Brain microvascular endothelial cell (primary cell): ENCODE data around the gene ANKMY1.

Experiments
- DNase-seq: peaks from one replicate; pipeline ENCODE4 v3.0.0-alpha.2; 2020
- H3K27ac ChIP-seq: fragments of 250-450 bp; sonication (Bioruptor Pico); 2 replicates; pipeline ENCODE4 v1.5.1; 2020; ENCODE audit warnings: mild to moderate bottlenecking, moderate library complexity
- H3K27me3 ChIP-seq: fragments of 250-450 bp; sonication (Bioruptor Pico); replicated peaks from 2 replicates; pipeline ENCODE4 v1.5.1; 2020; ENCODE audit warnings: mild to moderate bottlenecking
- H3K36me3 ChIP-seq: fragments of 250-450 bp; sonication (Bioruptor Pico); replicated peaks from 2 replicates; pipeline ENCODE4 v1.5.1; 2020; ENCODE audit warnings: mild to moderate bottlenecking
- H3K4me3 ChIP-seq: 2 replicates; pipeline ENCODE4 v1.5.1; 2011; ENCODE audit warnings: low read depth, mild to moderate bottlenecking, control low read depth, low read length, moderate library complexity
- CTCF ChIP-seq: IDR thresholded peaks from 2 replicates; pipeline ENCODE4 v1.5.1; 2011; ENCODE audit warnings: low read depth, mild to moderate bottlenecking, moderate library complexity, low read length, control low read depth, inconsistent platforms; ENCODE audit errors: missing control alignments
- in situ Hi-C: cut with HindIII; loops from 2 replicates; pipeline ENCODE4 v1.10.0; 2017; ENCODE audit warnings: low sequenced_read_pairs, low pct_ligation_motif_present

The ANKMY1 gene

GRCh38 chr2:240460253-240460711 is 97.5 kb downstream of the ANKMY1 start:
- TF ChIP-seq CTCF, result no peak
- peaks cover 2% of the 10 kb centered on the region for H3K36me3 ChIP-seq
- no peak overlapping the region for H3K4me3 ChIP-seq
- in situ Hi-C loops, result no loop called here
- H3K27ac ChIP-seq, result no peak overlapping the region
- no peak for DNase-seq
- no peaks in the 10 kb centered on the region for H3K27me3 ChIP-seq

GRCh38 chr2:240459401-240460252 is 98.2 kb downstream of the ANKMY1 start:
- Histone ChIP-seq H3K36me3 (peaks cover 2% of the 10 kb centered on the region), H3K27me3 (no peaks in the 10 kb centered on the region), H3K27ac (no peak overlapping the region), H3K4me3 (no peak overlapping the region)
- TF ChIP-seq CTCF, result no peak
- no peak for DNase-seq
- in situ Hi-C loops, result no loop called here

- Histone ChIP-seq H3K36me3 (no peaks in the 10 kb centered on the region), H3K27ac (no peak overlapping the region), H3K27me3 (no peaks in the 10 kb centered on the region), H3K4me3 (no peak overlapping the region)
- in situ Hi-C loops, result no loop called here
- no peak for TF ChIP-seq CTCF
- no peak for DNase-seq
These were observed 98.8 kb downstream of the ANKMY1 start for GRCh38 chr2:240458900-240459391.

GRCh38 chr2:240458044-240458899 is 99.5 kb downstream of the ANKMY1 start:
- no peaks in the 10 kb centered on the region for H3K36me3 ChIP-seq
- in situ Hi-C loops, result no loop called here

More at GRCh38 chr2:240458044-240458899, 99.5 kb downstream of the ANKMY1 start:
- TF ChIP-seq CTCF, result no peak
- H3K4me3 ChIP-seq, result no peak overlapping the region
- DNase-seq, result no peak
- no peak overlapping the region for H3K27ac ChIP-seq
- no peaks in the 10 kb centered on the region for H3K27me3 ChIP-seq
